Stimulated activated CD4-positive, alpha-beta T cell treated with anti-CD3 and anti-CD28 coated beads, Interleukin-12 subunit alpha, Interleukin-12 subunit beta, amount 100 ng/mL, for 24 hours (primary cell): Measurements from ENCODE around the gene ANKH.

Source experiments
- DNase-seq, 2 experiments: peaks; one replicate each; pipeline ENCODE4 v3.0.0-alpha.2; 2020; ENCODE audit warnings: low read depth in 2 of 2

ANKH gene

GRCh38 chr5:14685757-14686156 lies 185.8 kb downstream of the ANKH start:
- DNase-seq: no peak

- DNase-seq: no peak
These were observed 186.8 kb downstream of the ANKH start for GRCh38 chr5:14684757-14685156.

DNA sequence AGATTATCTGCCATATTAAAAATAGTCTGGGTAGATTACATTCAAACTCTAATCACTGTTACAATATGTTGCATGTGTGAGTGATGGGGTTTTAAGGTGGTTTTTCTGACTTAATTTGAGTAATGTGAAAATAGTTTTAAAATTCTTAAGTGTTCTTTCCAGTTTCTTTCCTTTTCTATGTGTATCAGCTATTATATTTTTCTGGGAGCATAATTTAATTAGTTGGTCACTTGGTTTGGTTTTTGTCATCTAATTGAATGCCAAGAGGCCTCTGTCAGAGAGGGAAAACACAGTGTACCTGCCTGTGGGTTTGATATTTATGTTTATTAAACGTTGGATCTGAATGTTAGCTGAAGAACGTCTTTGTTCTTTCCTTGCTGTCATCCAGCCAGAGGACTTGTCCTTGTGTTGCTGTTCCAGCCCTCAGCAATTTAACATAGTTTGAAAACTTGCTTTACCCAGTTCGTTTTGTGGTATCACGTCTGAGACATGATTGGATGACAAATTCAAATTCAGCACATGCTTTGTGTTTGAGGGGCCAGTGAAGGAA lies 187.6 kb downstream of the ANKH start:
- no peak for DNase-seq

DNA sequence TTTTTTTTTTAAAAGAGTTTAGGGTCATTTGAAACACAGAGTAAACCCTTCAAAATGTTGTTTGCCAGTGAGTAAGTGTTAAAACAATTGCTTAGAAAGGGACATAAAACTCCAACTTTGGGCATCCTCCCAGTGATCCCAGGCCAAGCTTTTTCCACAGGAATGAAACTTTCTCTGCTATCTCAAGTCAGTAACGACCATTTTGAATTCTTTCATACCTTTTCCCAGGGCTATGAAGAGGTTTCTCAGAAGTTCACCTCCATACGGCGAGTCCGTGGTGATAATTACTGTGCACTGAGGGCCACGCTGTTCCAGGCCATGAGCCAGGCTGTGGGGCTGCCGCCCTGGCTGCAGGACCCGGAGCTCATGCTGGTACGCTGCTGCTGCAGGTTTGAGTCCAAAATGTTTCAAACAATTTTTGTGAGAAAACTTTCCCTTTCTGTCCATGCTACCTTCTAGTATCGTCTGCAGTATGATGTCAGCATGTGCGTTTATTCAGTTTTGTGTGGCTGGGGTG lies 190.3 kb downstream of the ANKH start:
- no peak for DNase-seq

- DNase-seq: no peak
These were observed 192.0 kb downstream of the ANKH start for GRCh38 chr5:14679595-14679994.

DNA sequence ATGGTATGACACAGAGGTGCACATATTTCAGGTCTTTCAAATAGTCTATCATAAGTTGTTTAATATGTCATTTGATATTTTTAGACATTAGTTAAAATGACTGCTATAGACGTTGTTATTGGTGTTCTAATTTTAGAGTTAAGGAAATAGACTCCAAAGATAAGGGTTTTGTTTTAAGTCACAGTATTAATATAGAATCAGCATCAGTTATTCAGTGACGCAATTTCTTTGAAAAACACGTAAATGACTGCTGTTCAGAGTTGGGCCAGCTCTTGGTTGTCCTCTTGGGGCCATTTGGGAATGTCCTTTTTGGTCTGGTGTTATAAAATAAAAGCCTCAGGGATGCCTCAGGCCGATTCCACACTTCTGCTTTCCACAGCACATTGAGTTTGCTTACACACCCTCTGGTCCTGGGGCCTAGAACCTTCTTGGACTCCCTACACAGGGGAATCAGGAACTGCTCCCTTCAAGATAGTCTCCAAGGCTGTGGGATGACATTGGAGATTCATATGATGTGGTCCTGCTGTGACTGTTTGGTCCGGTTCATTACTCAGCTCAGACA lies 192.7 kb downstream of the ANKH start:
- DNase-seq: no peak

DNA sequence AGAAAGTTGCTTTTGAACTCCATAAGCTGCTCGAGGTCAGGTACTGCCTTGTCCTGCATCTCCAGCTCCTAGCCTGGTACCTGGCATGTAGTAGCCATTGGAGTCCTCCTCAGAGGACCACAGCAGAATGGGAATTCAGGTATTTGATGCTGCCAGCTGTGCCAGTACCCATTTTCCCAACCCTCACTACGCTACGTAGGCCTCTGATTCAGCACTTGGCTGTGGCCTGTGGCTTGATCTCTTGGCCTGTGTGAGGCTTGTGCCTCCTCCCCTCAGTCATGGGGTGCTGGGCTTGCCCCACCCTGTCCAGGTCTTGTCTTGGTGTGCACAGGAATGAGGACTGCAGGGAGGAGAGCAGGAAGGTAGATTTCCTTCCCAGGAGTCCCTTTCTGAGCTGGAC lies 195.3 kb downstream of the ANKH start:
- no peak for DNase-seq

DNA sequence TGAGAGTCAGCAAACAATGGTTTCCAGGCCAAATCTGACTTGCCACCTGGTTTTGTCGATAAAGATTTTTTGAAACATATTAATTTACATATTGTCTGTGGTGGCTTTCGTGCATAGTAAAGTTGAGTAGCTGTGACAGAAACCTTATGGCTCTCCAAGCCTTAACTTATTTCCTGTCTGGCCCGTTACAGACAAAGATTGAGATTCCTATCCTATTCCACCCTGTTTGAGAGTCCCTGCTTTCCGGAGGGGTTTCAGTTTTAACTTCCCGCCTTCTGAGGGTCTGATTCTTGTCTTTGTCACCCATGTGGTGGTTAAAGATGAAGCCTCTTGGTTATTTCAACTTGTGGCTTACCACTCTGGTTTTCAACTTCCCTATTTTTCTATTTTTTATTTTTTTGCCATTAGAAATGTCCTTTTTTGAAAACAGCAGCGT lies 195.7 kb downstream of the ANKH start:
- DNase-seq: no peak

- no peak for DNase-seq
These were observed 196.4 kb downstream of the ANKH start for GRCh38 chr5:14674983-14675854.

GRCh38 chr5:14673443-14673842 lies 198.1 kb downstream of the ANKH start:
- no peak for DNase-seq

GRCh38 chr5:14672484-14673394 lies 198.8 kb downstream of the ANKH start:
- no peak for DNase-seq

GRCh38 chr5:14672082-14672481 lies 199.5 kb downstream of the ANKH start:
- no peak for DNase-seq

DNA sequence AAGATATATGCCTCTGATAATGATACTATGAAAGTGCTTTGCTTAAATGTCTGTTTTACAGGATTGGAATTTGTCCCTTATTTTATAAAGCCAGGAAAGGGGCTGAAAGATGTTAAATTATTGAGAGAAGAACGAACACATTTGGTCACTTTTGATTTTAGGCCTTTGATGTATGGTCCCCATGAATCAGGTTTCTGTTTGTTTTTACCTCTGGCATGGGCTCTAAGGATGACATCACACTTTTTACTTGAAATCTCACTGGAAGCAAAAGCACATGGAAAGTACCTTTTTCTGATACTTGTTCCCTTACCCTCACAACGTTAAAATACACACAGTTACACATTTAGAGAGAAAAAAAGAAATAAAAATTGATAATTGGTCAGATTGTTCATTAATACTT lies 200.2 kb downstream of the ANKH start:
- no peak for DNase-seq

- no peak for DNase-seq
These were observed 201.6 kb downstream of the ANKH start for GRCh38 chr5:14669975-14670374.

GRCh38 chr5:14669415-14669814 lies 202.2 kb downstream of the ANKH start:
- DNase-seq: no peak

DNA sequence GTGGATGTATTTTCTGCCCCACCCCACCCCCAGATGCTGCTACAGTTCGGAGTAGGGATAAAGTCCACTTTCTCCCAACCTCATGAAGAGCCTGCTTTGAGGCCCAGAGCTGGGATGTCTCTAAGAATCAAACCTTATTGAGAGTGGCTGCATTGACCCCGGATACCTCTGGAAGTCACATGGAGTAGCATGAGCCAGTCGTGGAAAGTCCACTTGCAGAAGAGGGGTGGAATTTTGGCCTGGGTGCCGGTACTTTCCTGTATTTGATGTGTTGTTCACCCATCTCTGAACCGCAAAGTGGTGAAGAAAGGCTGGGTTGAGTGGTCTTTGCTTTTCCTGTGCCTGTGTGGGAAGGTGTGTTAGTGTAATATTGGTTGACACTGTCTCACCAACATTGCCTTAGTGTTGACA lies 203.4 kb downstream of the ANKH start:
- no peak for DNase-seq

GRCh38 chr5:14667770-14668169 lies 203.8 kb downstream of the ANKH start:
- no peak for DNase-seq

DNA sequence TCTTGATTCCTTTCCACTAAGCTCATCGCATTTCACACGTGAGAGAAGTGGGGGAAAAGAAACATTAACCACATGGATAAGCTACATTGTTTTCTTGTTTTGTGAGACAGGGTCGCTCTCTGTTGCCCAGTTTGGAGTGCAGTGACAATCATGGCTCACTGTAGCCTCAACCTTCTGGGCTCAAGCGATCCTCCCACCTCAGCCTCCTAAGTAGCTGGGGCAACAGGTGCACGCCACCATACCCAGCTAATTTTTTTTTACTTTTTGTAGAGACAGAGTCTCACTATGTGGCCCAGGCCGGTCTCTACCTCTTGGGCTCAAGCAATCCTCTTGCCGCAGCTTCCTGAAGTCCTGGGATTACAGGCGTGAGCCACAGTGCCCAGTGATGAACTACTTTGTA lies 204.3 kb downstream of the ANKH start:
- DNase-seq: no peak

- no peak for DNase-seq
These were observed 205.2 kb downstream of the ANKH start for GRCh38 chr5:14666357-14666756.

GRCh38 chr5:14665949-14666348 lies 205.6 kb downstream of the ANKH start:
- DNase-seq: peak in 1 of 2 experiments; percentile 20

GRCh38 chr5:14665101-14665822 lies 206.3 kb downstream of the ANKH start:
- no peak for DNase-seq
